A549 (cell line): ENCODE results near the gene GAS6. TPM values are rescaled to one million over a fixed set of nuclear protein-coding genes. Genes with fewer than 3 reads are reported as not detected.
"Not testable (repeated sequence)": the region's sequence is repeated elsewhere in the genome, so short reads cannot be mapped to it uniquely, and the experiment has no call there.

ENCODE experiments used
- ATAC-seq, 2 experiments: fragments of 200-7000 bp in 1 of 2; fragments of >200 bp in 1 of 2; cut with Nextera tagmentation in 1 of 2; cut with Tn5 transposase in 1 of 2; 3 replicates each; pipeline versions ENCODE4 v1.8.0 to v1.9.1; 2018 to 2020; ENCODE audit warnings: mild to moderate bottlenecking in 1 of 2, moderate library complexity in 1 of 2
- CTCF ChIA-PET: fragments of 300-600 bp; sonication (Branson Sonifier 250); formaldehyde crosslinking; extraction: SDS; loops from one replicate; lab custom pipeline; 2021; ENCODE audit warnings: antibody characterized with exemption, inconsistent platforms; lab: Yijun Ruan, JAX
- POLR2A ChIA-PET: fragments of 350-600 bp; formaldehyde crosslinking; extraction: SDS; loops from one replicate; lab custom pipeline; 2021; ENCODE audit warnings: antibody characterized with exemption, inconsistent platforms; lab: Yijun Ruan, JAX
- DNase-seq, 2 experiments: peaks; one replicate each; pipeline versions ENCODE4 v3.0.0 to v3.0.0-alpha.2; 2011 to 2016; ENCODE audit warnings: low read depth in 1 of 2, low spot score in 1 of 2
- FAIRE-seq: peaks from 2 replicates; lab custom pipeline; 2011; peaks lifted over from hg19 to GRCh38; lab: Jason Lieb, UNC
- H3K27ac ChIP-seq, 2 experiments: fragments of >200 bp; sonication (Bioruptor Twin); formaldehyde crosslinking; 3 replicates each; pipeline ENCODE4 v1.5.1; 2016 to 2017
- H3K4me1 ChIP-seq: fragments of >200 bp; sonication (Bioruptor Twin); formaldehyde crosslinking; 3 replicates; pipeline ENCODE4 v1.6.1; 2016
- H3K4me2 ChIP-seq: fragments of >200 bp; sonication (Bioruptor Twin); formaldehyde crosslinking; 3 replicates; pipeline ENCODE4 v1.6.1; 2016
- H3K4me3 ChIP-seq: fragments of >200 bp; sonication (Bioruptor Twin); formaldehyde crosslinking; 3 replicates; pipeline ENCODE4 v1.5.1; 2016
- H3K9me3 ChIP-seq: fragments of >200 bp; sonication (Bioruptor Twin); formaldehyde crosslinking; 3 replicates; pipeline ENCODE4 v1.6.1; 2016
- CBX8 ChIP-seq: fragments of 200-600 bp; sonication (generic); IDR thresholded peaks from 2 replicates; pipeline ENCODE4 v1.6.1; 2016
- CHD2 ChIP-seq: fragments of 150-350 bp; IDR thresholded peaks from 2 replicates; pipeline ENCODE4 v1.6.1; 2014; ENCODE audit warnings: low read length; ENCODE audit not compliant: partially characterized antibody
- CHD4 ChIP-seq: fragments of 200-600 bp; sonication (generic); IDR thresholded peaks from 2 replicates; pipeline ENCODE4 v1.6.1; 2016; ENCODE audit warnings: antibody characterized with exemption, mild to moderate bottlenecking, borderline replicate concordance
- FOSB ChIP-seq: fragments of 250-450 bp; sonication (Bioruptor Pico); IDR thresholded peaks from 2 replicates; pipeline ENCODE4 v1.5.0; 2020; ENCODE audit warnings: mild to moderate bottlenecking, moderate library complexity
- FOSL2 ChIP-seq, 2 experiments: fragments of 450-650 bp in 1 of 2; fragments of >200 bp in 1 of 2; sonication (Bioruptor Twin) in 1 of 2; formaldehyde crosslinking; IDR thresholded peaks; 2 replicates each; pipeline versions ENCODE4 v1.5.0 to v1.6.1; 2016 to 2020; ENCODE audit warnings: mild to moderate bottlenecking in 1 of 2, moderate library complexity in 1 of 2
- HDAC2 ChIP-seq: fragments of 200-600 bp; sonication (generic); IDR thresholded peaks from 2 replicates; pipeline ENCODE4 v1.6.1; 2016
- HOXA7 ChIP-seq: fragments of 250-450 bp; sonication (Bioruptor Pico); IDR thresholded peaks from 2 replicates; pipeline ENCODE4 v1.5.0; 2020; ENCODE audit warnings: mild to moderate bottlenecking, moderate library complexity
- HOXB5 ChIP-seq: fragments of 250-450 bp; sonication (Bioruptor Pico); IDR thresholded peaks from 2 replicates; pipeline ENCODE4 v1.5.0; 2020; ENCODE audit warnings: mild to moderate bottlenecking, moderate library complexity
- JUN ChIP-seq, 2 experiments: fragments of >200 bp; sonication (Bioruptor Twin); formaldehyde crosslinking; IDR thresholded peaks; 2 replicates in 1 of 2; 3 replicates in 1 of 2; pipeline ENCODE4 v1.6.1; 2016 to 2017
- MAZ ChIP-seq: fragments of 150-350 bp; IDR thresholded peaks from 2 replicates; pipeline ENCODE4 v1.6.1; 2014; ENCODE audit warnings: antibody characterized with exemption, low read depth, low read length, borderline replicate concordance
- MYC ChIP-seq: IDR thresholded peaks from 2 replicates; pipeline ENCODE4 v1.6.1; 2012; ENCODE audit warnings: mild to moderate bottlenecking, inconsistent platforms, low read length, improper control_type of control experiment, borderline replicate concordance
- POLR2AphosphoS2 ChIP-seq: conservative IDR thresholded peaks from 2 replicates; pipeline ENCODE4 v1.6.1; 2012; ENCODE audit warnings: low read length, improper control_type of control experiment, inconsistent platforms
- RFX5 ChIP-seq: fragments of 450-650 bp; IDR thresholded peaks from 2 replicates; pipeline ENCODE4 v1.7.1; 2014; ENCODE audit warnings: antibody characterized with exemption, mild to moderate bottlenecking, moderate library complexity
- SMC3 ChIP-seq: fragments of >200 bp; sonication (Bioruptor Twin); formaldehyde crosslinking; IDR thresholded peaks from 3 replicates; pipeline ENCODE4 v1.6.1; 2018; ENCODE audit warnings: inconsistent platforms
- WGBS: methylation state at CpG from one replicate; pipeline ENCODE4 v1.1.6; 2017; ENCODE audit errors: missing lambda C conversion rate; 5-methylcytosine and 5-hydroxymethylcytosine counted together
- polyA plus RNA-seq, 4 experiments: library from polyadenylated mRNA; depleted of rRNA in 3 of 4; stranded (reverse); fragments of >200 nt; fragmentation: RNase III in 1 of 4; extraction: RNeasy Plus Mini Kit Qiagen cat#74134 plus additional on column Dnase treatment in 1 of 4; gene quantifications; 2 replicates in 3 of 4; 3 replicates in 1 of 4; pipeline ENCODE4 v1.2.3, GENCODE V29; 2011 to 2017
- TF ChIP-seq, protein P1 (sequence below): IDR thresholded peaks from 2 replicates; pipeline ENCODE4 v1.6.1; 2012
- TF ChIP-seq, protein P2 (sequence below): fragments of 250-450 bp; sonication (Bioruptor Pico); IDR thresholded peaks from 2 replicates; pipeline ENCODE4 v1.5.0; 2020; ENCODE audit warnings: low read depth, mild to moderate bottlenecking, moderate library complexity
- TF ChIP-seq, protein P3 (sequence below): IDR thresholded peaks from 2 replicates; pipeline ENCODE4 v1.6.1; 2012; ENCODE audit warnings: low read depth, borderline replicate concordance
- TF ChIP-seq, protein P4 (sequence below): IDR thresholded peaks from 2 replicates; pipeline ENCODE4 v1.6.1; 2012

GAS6 gene
- polyA plus RNA-seq, 2 of the 4 experiments (the other 2 are of a cell fraction) = 3.5 to 5.7 TPM

DNA sequence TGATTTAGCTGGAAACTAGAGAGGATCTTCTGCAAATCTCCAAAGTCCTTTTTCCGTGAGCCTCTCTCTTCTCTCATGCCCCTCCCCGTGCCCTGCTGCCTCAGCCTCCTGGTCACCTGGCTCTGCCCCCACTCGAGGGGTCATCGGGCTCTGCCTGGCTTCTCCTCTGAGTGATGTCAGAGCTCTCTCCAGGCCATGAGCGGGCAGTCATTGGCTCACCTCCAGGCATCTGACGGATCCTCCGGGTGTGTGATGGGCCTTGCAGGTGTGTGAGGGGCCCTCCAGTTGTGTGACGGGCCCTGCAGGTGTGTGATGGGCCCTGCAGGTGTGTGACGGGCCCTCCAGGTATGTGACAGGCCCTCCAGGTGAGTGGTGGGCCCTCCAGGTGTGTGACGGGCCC is 10.3 kb upstream of the GAS6 start:
- POLR2A ChIA-PET = no interaction called here

DNA sequence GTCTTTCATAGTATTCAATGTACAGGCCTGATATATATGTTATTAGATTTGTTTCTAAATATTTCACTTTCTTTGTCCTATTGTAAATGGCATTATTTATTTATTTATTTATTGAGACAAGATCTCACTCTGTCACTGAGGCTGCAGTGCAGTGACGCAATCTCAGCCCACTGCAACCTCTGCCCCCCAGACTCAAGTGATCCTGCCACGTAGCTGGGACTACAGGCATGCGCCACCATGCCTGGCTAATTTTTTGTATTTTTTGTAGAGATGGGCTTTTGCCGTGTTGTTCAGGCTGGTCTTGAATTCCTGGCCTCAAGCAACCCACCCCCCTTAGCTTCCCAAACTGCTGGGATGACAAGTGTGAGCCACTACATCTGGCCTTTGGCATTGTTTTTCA is 5.4 kb upstream of the GAS6 start:
- CTCF ChIA-PET = no interaction called here
- DNase-seq (no peak), ATAC-seq (no peak), FAIRE-seq (no peak)
- POLR2A ChIA-PET = no interaction called here
- WGBS = 67% methylated on average over 4 of the region's 4 CpGs
- TF ChIP-seq HOXB5 = no peak
- H3K4me2 ChIP-seq = no peak overlapping the region
- no peaks in the 10 kb centered on the region for H3K9me3 ChIP-seq
- no peak overlapping the region for H3K27ac ChIP-seq
- H3K4me3 ChIP-seq = no peak overlapping the region
- peaks cover 6% of the 10 kb centered on the region; the same call in 2 of the 3 replicates for H3K4me1 ChIP-seq

More for the DNA sequence above, 10.3 kb upstream of the GAS6 start:
- FAIRE-seq (no peak), ATAC-seq (no peak), DNase-seq (no peak)
- Histone ChIP-seq H3K27ac (no peak overlapping the region), H3K4me1 (no peaks in the 10 kb centered on the region), H3K9me3 (no peaks in the 10 kb centered on the region), H3K4me2 (no peak overlapping the region), H3K4me3 (no peak overlapping the region)
- TF ChIP-seq MYC = no peak
- no peak for TF ChIP-seq HOXA7
- TF ChIP-seq FOSB (CRISPR knock-in tag) = no peak
- TF ChIP-seq CHD4 = no peak
- TF ChIP-seq HDAC2 = no peak
- TF ChIP-seq, protein P1, sequence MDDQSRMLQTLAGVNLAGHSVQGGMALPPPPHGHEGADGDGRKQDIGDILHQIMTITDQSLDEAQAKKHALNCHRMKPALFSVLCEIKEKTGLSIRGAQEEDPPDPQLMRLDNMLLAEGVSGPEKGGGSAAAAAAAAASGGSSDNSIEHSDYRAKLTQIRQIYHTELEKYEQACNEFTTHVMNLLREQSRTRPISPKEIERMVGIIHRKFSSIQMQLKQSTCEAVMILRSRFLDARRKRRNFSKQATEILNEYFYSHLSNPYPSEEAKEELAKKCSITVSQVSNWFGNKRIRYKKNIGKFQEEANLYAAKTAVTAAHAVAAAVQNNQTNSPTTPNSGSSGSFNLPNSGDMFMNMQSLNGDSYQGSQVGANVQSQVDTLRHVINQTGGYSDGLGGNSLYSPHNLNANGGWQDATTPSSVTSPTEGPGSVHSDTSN = no peak
- TF ChIP-seq, protein P2, sequence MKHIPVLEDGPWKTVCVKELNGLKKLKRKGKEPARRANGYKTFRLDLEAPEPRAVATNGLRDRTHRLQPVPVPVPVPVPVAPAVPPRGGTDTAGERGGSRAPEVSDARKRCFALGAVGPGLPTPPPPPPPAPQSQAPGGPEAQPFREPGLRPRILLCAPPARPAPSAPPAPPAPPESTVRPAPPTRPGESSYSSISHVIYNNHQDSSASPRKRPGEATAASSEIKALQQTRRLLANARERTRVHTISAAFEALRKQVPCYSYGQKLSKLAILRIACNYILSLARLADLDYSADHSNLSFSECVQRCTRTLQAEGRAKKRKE (CRISPR knock-in tag) = no peak
- TF ChIP-seq CBX8 = no peak
- TF ChIP-seq JUN (IDR thresholded peaks at IDR 0.05) = no peak
- 58% methylated on average over 4 of the region's 10 CpGs for WGBS
- CTCF ChIA-PET = interaction anchor here (0.9 kb wide), 1 partner anchor 12 kb away, joined by 3 read pairs; no protein-coding TSS in a partner anchor

DNA sequence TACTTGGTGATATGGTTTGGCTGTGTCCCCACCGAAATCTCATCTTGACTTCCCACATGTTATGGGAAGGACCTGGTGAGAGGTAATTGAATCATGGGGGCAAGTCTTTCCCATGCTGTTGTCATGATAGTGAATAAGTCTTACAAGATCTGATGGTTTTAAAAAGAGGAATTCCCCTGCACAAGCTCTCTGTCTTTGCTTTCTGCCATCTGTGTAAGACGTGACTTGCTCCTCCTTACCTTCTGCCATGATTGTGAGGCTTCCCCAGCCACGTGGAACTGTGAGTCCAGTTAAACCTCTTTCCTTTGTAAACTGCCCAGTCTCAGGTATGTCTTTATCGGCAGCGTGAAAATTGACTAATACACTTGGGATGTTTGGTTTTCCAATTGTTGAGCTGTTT is 4.0 kb upstream of the GAS6 start:
- CTCF ChIA-PET = interaction anchor here (1.0 kb wide), 1 partner anchor 15 kb away, joined by 3 read pairs; no protein-coding TSS in a partner anchor
- H3K4me3 ChIP-seq, H3K4me1 ChIP-seq, DNase-seq, POLR2A ChIA-PET, H3K4me2 ChIP-seq, ATAC-seq, H3K27ac ChIP-seq, H3K9me3 ChIP-seq, FAIRE-seq: not testable (repeated sequence)
- 59% methylated on average over 5 of the region's 5 CpGs for WGBS

DNA sequence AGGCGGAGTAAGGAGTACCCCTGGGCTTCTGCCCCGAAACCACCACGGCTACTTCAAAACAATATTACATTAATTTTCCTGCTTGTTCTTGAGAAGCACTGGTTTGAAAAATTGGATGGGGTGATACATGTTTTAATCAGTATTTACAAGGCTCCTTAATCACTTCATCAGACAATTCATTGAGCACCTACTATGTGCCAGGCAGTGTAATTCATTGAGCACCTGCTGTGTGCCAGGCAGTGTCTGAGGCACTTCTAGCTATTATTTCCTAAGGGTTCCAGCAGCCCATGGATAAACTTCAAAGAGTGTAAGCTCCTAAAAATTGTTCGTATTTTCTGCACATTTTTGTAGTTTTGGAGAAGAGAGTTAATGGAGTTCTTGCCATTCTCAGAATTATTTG is 1.6 kb upstream of the GAS6 start:
- 91% methylated on average over 4 of the region's 4 CpGs for WGBS

More for the DNA sequence above, 1.6 kb upstream of the GAS6 start:
- Histone ChIP-seq H3K4me2 (no peak overlapping the region), H3K4me1 (peaks cover 12% of the 10 kb centered on the region; the same call in 2 of the 3 replicates), H3K4me3 (no peak overlapping the region), H3K27ac (no peak overlapping the region), H3K9me3 (no peaks in the 10 kb centered on the region)
- no peak for TF ChIP-seq RFX5
- TF ChIP-seq, protein P3, sequence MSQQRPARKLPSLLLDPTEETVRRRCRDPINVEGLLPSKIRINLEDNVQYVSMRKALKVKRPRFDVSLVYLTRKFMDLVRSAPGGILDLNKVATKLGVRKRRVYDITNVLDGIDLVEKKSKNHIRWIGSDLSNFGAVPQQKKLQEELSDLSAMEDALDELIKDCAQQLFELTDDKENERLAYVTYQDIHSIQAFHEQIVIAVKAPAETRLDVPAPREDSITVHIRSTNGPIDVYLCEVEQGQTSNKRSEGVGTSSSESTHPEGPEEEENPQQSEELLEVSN = no peak
- no peak for TF ChIP-seq SMC3
- TF ChIP-seq MAZ = no peak
- no peak for TF ChIP-seq POLR2AphosphoS2
- TF ChIP-seq, protein P4, sequence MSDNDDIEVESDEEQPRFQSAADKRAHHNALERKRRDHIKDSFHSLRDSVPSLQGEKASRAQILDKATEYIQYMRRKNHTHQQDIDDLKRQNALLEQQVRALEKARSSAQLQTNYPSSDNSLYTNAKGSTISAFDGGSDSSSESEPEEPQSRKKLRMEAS = no peak
- no peak for TF ChIP-seq FOSL2 (IDR thresholded peaks at IDR 0.05)
- no peak for TF ChIP-seq FOSL2 (CRISPR knock-in tag; IDR thresholded peaks at IDR 0.05)
- TF ChIP-seq, protein P1 = no peak
- no peak for TF ChIP-seq CHD2
- ATAC-seq = no peak
- POLR2A ChIA-PET = no interaction called here
- CTCF ChIA-PET = no interaction called here
- FAIRE-seq = no peak
- no peak for DNase-seq
